ENCODE results near the gene CHMP1B.

CHMP1B gene, protein sequence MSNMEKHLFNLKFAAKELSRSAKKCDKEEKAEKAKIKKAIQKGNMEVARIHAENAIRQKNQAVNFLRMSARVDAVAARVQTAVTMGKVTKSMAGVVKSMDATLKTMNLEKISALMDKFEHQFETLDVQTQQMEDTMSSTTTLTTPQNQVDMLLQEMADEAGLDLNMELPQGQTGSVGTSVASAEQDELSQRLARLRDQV

DNA sequence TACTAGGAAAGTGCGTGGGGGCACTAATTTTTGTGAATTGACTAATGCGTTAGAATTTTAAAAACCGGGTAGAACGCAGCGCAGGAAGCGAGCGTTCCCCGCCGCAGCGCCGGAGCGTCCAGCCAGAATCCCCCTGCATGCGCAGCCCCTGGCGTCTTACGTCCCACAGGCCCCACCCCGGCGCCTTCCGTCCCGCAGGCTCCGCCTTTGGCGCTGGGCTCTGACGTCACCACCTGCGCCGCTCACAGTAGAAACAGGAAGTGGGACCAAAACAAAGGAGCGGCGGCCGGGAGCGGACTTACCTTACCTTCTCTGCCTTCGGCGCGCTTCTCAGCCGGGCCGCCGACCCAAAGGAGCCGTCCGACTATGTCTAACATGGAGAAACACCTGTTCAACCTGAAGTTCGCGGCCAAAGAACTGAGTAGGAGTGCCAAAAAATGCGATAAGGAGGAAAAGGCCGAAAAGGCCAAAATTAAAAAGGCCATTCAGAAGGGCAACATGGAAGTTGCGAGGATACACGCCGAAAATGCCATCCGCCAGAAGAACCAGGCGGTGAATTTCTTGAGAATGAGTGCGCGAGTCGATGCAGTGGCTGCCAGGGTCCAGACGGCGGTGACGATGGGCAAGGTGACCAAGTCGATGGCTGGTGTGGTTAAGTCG, at the start of gene CHMP1B:
Gene CHMP1B (plus strand): TSS at position 268 of the 660 bp plus-strand sequence. CDS start 99 bp downstream, at position 367.
- TF ChIP-seq ZFX (IDR thresholded peaks at IDR 0.05; ENCODE audit: borderline replicate concordance): no peak
- TF ChIP-seq, protein P1, sequence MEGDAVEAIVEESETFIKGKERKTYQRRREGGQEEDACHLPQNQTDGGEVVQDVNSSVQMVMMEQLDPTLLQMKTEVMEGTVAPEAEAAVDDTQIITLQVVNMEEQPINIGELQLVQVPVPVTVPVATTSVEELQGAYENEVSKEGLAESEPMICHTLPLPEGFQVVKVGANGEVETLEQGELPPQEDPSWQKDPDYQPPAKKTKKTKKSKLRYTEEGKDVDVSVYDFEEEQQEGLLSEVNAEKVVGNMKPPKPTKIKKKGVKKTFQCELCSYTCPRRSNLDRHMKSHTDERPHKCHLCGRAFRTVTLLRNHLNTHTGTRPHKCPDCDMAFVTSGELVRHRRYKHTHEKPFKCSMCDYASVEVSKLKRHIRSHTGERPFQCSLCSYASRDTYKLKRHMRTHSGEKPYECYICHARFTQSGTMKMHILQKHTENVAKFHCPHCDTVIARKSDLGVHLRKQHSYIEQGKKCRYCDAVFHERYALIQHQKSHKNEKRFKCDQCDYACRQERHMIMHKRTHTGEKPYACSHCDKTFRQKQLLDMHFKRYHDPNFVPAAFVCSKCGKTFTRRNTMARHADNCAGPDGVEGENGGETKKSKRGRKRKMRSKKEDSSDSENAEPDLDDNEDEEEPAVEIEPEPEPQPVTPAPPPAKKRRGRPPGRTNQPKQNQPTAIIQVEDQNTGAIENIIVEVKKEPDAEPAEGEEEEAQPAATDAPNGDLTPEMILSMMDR (IDR thresholded peaks at IDR 0.05): no peak
- peak within 1 kb of the TSS; percentile 61 for H3K27ac ChIP-seq

DNA sequence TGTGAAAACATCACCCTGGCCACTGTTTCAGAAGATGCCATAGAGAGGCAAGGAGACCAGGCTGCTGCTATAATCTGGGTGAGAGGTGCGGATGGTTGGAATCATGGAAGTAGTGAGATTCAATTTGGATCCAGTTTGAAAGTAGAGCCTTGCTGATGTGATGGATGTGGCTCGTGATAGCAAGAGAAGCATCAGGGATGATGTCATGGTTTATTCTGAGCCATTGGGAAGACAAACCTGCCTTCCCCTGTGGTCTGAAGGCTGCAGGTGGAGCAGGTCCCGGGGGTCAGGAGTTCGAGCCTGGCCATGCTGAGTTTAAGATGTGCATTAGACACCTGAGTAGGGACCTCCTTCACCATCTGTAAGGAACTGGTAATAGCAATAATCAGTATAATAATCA, 49.6 kb upstream of the CHMP1B start:
- TF ChIP-seq, protein P1 (IDR thresholded peaks at IDR 0.05): no peak
- TF ChIP-seq ZFX (IDR thresholded peaks at IDR 0.05; ENCODE audit: borderline replicate concordance): no peak
- no peak overlapping the region for H3K27ac ChIP-seq

DNA sequence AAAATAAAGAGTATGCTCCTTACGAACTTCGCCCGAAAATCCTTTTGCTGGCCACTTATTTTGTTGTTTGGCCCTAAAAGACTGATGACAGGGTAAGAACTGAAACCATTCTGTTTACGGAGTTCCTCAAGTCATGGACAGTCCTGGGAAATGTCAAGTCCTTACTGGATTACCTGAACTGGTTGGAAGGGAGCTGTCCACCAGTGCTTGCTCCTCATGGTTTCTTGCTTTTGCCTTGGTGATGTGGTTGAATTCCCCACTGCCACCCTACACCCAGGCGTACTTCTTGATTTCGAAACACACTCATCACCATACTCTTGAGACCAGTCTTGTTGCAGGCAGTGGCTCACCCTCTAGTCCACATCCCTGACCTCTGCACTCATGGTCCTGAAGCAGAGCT, 49.1 kb upstream of the CHMP1B start:
- no peak overlapping the region for H3K27ac ChIP-seq
- TF ChIP-seq, protein P1 (IDR thresholded peaks at IDR 0.05): no peak
- no peak for TF ChIP-seq ZFX (IDR thresholded peaks at IDR 0.05; ENCODE audit: borderline replicate concordance)

DNA sequence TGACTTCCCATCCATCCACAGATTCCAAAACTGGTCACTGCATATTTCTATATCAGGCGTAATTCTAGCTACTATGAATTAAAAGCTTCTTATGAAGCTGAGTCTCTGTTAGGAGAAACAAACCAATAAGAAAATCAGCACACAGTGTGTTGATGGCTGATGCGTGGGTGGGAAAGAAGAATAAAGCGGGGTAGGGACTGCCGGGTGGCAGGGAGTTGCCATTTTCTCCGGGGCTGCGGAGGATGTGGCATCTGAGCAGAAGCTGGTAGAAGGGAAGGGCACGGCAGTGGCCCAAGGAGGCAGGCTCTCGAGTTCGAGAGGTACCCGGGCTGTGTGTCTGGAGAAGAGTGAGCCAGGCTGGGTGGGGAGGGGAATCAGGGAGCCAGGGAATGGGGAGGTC, 48.6 kb upstream of the CHMP1B start:
- no peak for TF ChIP-seq ZFX (IDR thresholded peaks at IDR 0.05; ENCODE audit: borderline replicate concordance)
- TF ChIP-seq, protein P1 (IDR thresholded peaks at IDR 0.05): no peak
- no peak overlapping the region for H3K27ac ChIP-seq

DNA sequence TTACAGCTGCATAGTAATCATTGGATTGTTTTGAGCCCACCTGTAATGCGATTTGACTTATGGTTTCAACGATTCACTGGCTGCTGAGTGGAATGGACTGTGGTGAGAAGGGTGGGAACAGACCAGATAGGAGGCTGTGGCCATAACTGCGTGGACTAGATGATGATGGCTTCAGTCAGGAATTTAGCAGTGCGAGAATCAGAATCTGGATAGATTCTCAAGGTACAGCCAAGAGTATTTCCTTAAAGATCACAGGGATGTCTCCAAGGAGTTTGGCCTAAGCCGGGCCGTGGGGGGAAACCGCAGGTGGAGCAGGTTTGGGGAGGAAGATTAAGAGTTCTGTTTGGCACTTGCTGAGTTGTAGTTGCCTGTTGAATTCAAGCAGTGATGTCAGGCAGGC, 44.0 kb upstream of the CHMP1B start:
- TF ChIP-seq, protein P1 (IDR thresholded peaks at IDR 0.05): no peak
- TF ChIP-seq ZFX (IDR thresholded peaks at IDR 0.05; ENCODE audit: borderline replicate concordance): no peak

DNA sequence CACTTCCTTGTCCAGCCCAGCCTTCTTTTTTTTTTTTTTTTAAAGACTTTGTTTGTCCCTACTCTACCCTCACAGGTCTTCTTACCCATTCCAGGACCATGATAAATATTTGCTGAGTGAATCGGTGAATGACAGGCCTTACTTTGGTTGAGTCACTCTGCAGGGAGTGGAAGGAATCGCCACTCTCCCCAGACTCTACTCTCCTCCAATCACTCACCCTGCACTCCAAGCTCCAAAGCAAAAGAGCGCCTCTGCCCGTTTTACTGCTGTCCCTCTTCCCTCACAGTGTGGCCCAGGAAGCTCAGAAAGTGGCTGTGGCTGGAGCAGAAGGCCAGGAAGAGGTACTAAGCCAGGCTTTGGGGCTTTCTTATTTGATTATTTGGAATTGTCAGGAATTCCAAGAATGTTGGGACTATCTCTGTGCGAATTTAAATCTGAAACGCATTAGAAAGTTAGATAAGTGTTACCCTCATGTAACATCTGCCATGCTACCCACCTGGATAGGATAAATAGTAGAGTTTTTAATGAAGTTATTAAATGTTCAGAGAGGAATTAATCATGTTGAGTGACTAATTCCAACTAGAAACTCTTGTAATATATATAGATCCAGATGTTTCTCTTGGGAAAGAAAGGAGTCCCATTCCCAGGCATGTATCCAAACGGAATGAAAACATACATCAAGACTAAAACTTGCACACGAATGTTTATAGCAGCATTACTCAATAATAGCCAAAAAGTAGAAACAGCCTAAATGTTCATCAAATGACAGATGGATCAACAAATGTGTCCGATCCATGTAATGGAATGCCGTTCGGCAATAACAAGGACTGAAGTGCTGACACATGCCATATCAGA, 43.0 kb upstream of the CHMP1B start:
- H3K27ac ChIP-seq: no peak overlapping the region
- TF ChIP-seq ZFX (IDR thresholded peaks at IDR 0.05; ENCODE audit: borderline replicate concordance): no peak
- TF ChIP-seq, protein P1 (IDR thresholded peaks at IDR 0.05): no peak

More for the DNA sequence above, 44.0 kb upstream of the CHMP1B start:
- no peak overlapping the region for H3K27ac ChIP-seq
